ENCODE results near the gene ACO2.
A peak's percentile ranks its signal among the peaks of the same experiment; 100 is the strongest.

Gene ACO2

GRCh38 chr22:41488596-41489385 lies 19.9 kb downstream of the ACO2 start:
- DNase-seq (ENCODE audit: low read depth), result no peak

- no peak for DNase-seq (ENCODE audit: low read depth)
Observed at GRCh38 chr22:41491374-41492100, 22.6 kb downstream of the ACO2 start.

GRCh38 chr22:41498303-41498835 lies 29.5 kb downstream of the ACO2 start:
- no peak for DNase-seq (ENCODE audit: low read depth)

- no peak for DNase-seq (ENCODE audit: low read depth)
Observed at GRCh38 chr22:41499624-41500280, 30.8 kb downstream of the ACO2 start.

- no peak for DNase-seq (ENCODE audit: low read depth)
Observed at GRCh38 chr22:41500303-41500702, 31.4 kb downstream of the ACO2 start.

GRCh38 chr22:41501209-41501608 lies 32.3 kb downstream of the ACO2 start:
- DNase-seq (ENCODE audit: low read depth), result no peak

- no peak for DNase-seq (ENCODE audit: low read depth)
Observed at GRCh38 chr22:41504397-41504796, 35.5 kb downstream of the ACO2 start.

- DNase-seq (ENCODE audit: low read depth), result no peak
Observed at GRCh38 chr22:41504816-41505215, 35.9 kb downstream of the ACO2 start.

- no peak for DNase-seq (ENCODE audit: low read depth)
Observed at GRCh38 chr22:41505511-41506220, 36.7 kb downstream of the ACO2 start.

- DNase-seq (ENCODE audit: low read depth), result no peak
Observed at GRCh38 chr22:41507330-41508063, 38.6 kb downstream of the ACO2 start.

GRCh38 chr22:41508770-41509170 lies 39.9 kb downstream of the ACO2 start:
- DNase-seq (ENCODE audit: low read depth), result no peak

GRCh38 chr22:41511521-41511968 lies 42.6 kb downstream of the ACO2 start:
- DNase-seq (ENCODE audit: low read depth), result no peak

GRCh38 chr22:41512421-41513194 lies 43.7 kb downstream of the ACO2 start:
- DNase-seq (ENCODE audit: low read depth), result peak; percentile 18

- no peak for DNase-seq (ENCODE audit: low read depth)
Observed at GRCh38 chr22:41513391-41513790, 44.5 kb downstream of the ACO2 start.

- DNase-seq (ENCODE audit: low read depth), result no peak
Observed at GRCh38 chr22:41516462-41516861, 47.5 kb downstream of the ACO2 start.

- no peak for DNase-seq (ENCODE audit: low read depth)
Observed at GRCh38 chr22:41517172-41518047, 48.5 kb downstream of the ACO2 start.

GRCh38 chr22:41518048-41518347 lies 49.1 kb downstream of the ACO2 start:
- no peak for DNase-seq (ENCODE audit: low read depth)

- DNase-seq (ENCODE audit: low read depth), result no peak
Observed at GRCh38 chr22:41521126-41521525, 52.2 kb downstream of the ACO2 start.

- no peak for DNase-seq (ENCODE audit: low read depth)
Observed at GRCh38 chr22:41522813-41523212, 53.9 kb downstream of the ACO2 start.
